B cell (primary cell): Measurements from ENCODE around the gene LRIT2. TPM values are rescaled to one million over a fixed set of nuclear protein-coding genes. Genes with fewer than 3 reads are reported as not detected.
A peak's percentile ranks its signal among the peaks of the same experiment; 100 is the strongest.

Experiments used
- ATAC-seq: fragments of 200-7000 bp; cut with Tn5 transposase; one replicate; pipeline ENCODE4 v1.10.0; 2021; ENCODE audit warnings: low read depth, mild to moderate bottlenecking, moderate number of reproducible peaks, moderate library complexity
- CTCF ChIA-PET: fragments of 350-600 bp; sonication (Branson Sonifier 250); formaldehyde crosslinking; loops from one replicate; lab custom pipeline; 2021; ENCODE audit warnings: antibody characterized with exemption, inconsistent platforms; lab: Charles Lee
- POLR2A ChIA-PET: fragments of 350-600 bp; sonication (Branson Sonifier 250); formaldehyde crosslinking; loops from one replicate; lab custom pipeline; 2021; ENCODE audit warnings: antibody characterized with exemption; lab: Charles Lee
- DNase-seq: peaks from one replicate; pipeline ENCODE4 v3.0.0; 2013
- H2AFZ ChIP-seq: 2 replicates; pipeline ENCODE4 v1.6.1; 2012; ENCODE audit warnings: mild to moderate bottlenecking, low read depth, low read length; ENCODE audit not compliant: insufficient read depth, poor library complexity, severe bottlenecking
- H3K27ac ChIP-seq, 2 donors: 1 replicate in 1 of 2; 2 replicates in 1 of 2; pipeline ENCODE4 v1.5.1; 2012 to 2013; ENCODE audit warnings: low read length in 2 of 2, mild to moderate bottlenecking in 2 of 2, moderate library complexity in 1 of 2
- H3K27me3 ChIP-seq, 4 experiments: fragments of 200-600 bp in 1 of 4; sonication (generic) in 1 of 4; replicated peaks in 1 of 4; 1 replicate in 2 of 4; 2 replicates in 2 of 4; pipeline versions ENCODE4 v1.6.1 to v1.7.0; 2013 to 2016; ENCODE audit warnings: low read length in 3 of 4, mild to moderate bottlenecking in 2 of 4, mixed read lengths in 1 of 4, moderate library complexity in 1 of 4; ENCODE audit not compliant: insufficient read depth in 4 of 4, control insufficient read depth in 3 of 4; ENCODE audit errors: control extremely low read depth in 1 of 4
- H3K36me3 ChIP-seq, 2 experiments: replicated peaks in 1 of 2; 1 replicate in 1 of 2; 2 replicates in 1 of 2; pipeline versions ENCODE4 v1.6.1 to v1.7.1; 2013; ENCODE audit warnings: low read length in 1 of 2; ENCODE audit not compliant: insufficient read depth in 2 of 2, control insufficient read depth in 1 of 2; ENCODE audit errors: control extremely low read depth in 1 of 2, extremely low read depth in 1 of 2
- H3K4me1 ChIP-seq, 2 donors: fragments of 200-600 bp in 1 of 2; sonication (generic) in 1 of 2; 1 replicate in 1 of 2; 2 replicates in 1 of 2; pipeline versions ENCODE4 v1.5.1 to v1.6.1; 2013 to 2017; ENCODE audit warnings: low read length in 2 of 2; ENCODE audit not compliant: control insufficient read depth in 2 of 2, insufficient read depth in 2 of 2
- H3K4me2 ChIP-seq: replicated peaks from 2 replicates; pipeline ENCODE3; 2012; ENCODE audit warnings: mild to moderate bottlenecking, low read depth, low read length; ENCODE audit not compliant: poor library complexity, severe bottlenecking
- H3K4me3 ChIP-seq, 5 experiments: fragments of 200-600 bp in 1 of 5; sonication (generic) in 1 of 5; 1 replicate in 3 of 5; 2 replicates in 2 of 5; pipeline versions ENCODE4 v1.5.1 to v1.7.0; 2011 to 2016; ENCODE audit warnings: low read length in 4 of 5, mild to moderate bottlenecking in 4 of 5, low read depth in 2 of 5, control low read depth in 1 of 5, moderate library complexity in 1 of 5; ENCODE audit not compliant: insufficient read depth in 1 of 5; ENCODE audit errors: control extremely low read depth in 1 of 5, extremely low read depth in 1 of 5
- H3K79me2 ChIP-seq: fragments of 200-600 bp; sonication (generic); one replicate; pipeline ENCODE4 v1.6.0; 2016; ENCODE audit warnings: low read length; ENCODE audit not compliant: control insufficient read depth, insufficient read depth
- H3K9ac ChIP-seq: fragments of 200-600 bp; sonication (generic); 2 replicates; pipeline ENCODE4 v1.6.1; 2017; ENCODE audit warnings: mild to moderate bottlenecking, low read length, moderate library complexity
- H3K9me3 ChIP-seq, 3 donors: one replicate each; pipeline versions ENCODE4 v1.6.1 to v1.7.1; 2013; ENCODE audit warnings: low read length in 2 of 3; ENCODE audit not compliant: control insufficient read depth in 2 of 3, insufficient read depth in 1 of 3; ENCODE audit errors: control extremely low read depth in 1 of 3
- H4K20me1 ChIP-seq: 2 replicates; pipeline ENCODE4 v1.6.0; 2012; ENCODE audit warnings: mild to moderate bottlenecking, low read length; ENCODE audit not compliant: insufficient read depth, control insufficient read depth, poor library complexity, severe bottlenecking
- H3K27ac Mint-ChIP-seq: one replicate; pipeline ENCODE4 v1.8.0; 2021; ENCODE audit warnings: mixed read lengths
- H3K27me3 Mint-ChIP-seq: one replicate; pipeline ENCODE4 v1.8.0; 2021; ENCODE audit warnings: mixed read lengths
- H3K4me1 Mint-ChIP-seq: one replicate; pipeline ENCODE4 v1.8.0; 2021; ENCODE audit warnings: mixed read lengths
- H3K4me3 Mint-ChIP-seq: one replicate; pipeline ENCODE4 v1.8.0; 2021; ENCODE audit warnings: mixed read lengths
- H3K9me3 Mint-ChIP-seq: one replicate; pipeline ENCODE4 v1.8.0; 2022; ENCODE audit warnings: mixed read lengths; ENCODE audit not compliant: insufficient read depth
- CTCF ChIP-seq: fragments of 200-600 bp; IDR thresholded peaks from one replicate; pipeline ENCODE4 v1.8.0; 2022; ENCODE audit warnings: antibody characterized with exemption, mild to moderate bottlenecking
- EZH2 ChIP-seq: IDR thresholded peaks from 2 replicates; pipeline ENCODE4 v1.6.1; 2012; ENCODE audit warnings: borderline replicate concordance, low read depth, mild to moderate bottlenecking, moderate library complexity, low read length; ENCODE audit not compliant: insufficient read depth, poor library complexity, severe bottlenecking
- WGBS: methylation state at CpG from one replicate; pipeline ENCODE4 v1.1.5; 2013; ENCODE audit warnings: missing lambda C conversion rate; ENCODE audit not compliant: insufficient coverage; 5-methylcytosine and 5-hydroxymethylcytosine counted together
- intact Hi-C: fragments of 100-400 bp; cut with micrococcal nuclease; formaldehyde crosslinking; loops from one replicate; pipeline ENCODE4 v1.10.0; 2022
- polyA plus RNA-seq: library from polyadenylated mRNA; depleted of rRNA; stranded (reverse); fragments of >200 nt; gene quantifications from 2 replicates; pipeline ENCODE4 v1.2.3, GENCODE V29; 2012
- total RNA-seq, 2 donors: library from RNA; stranded (reverse); fragments of 120-200 nt in 1 of 2; gene quantifications; 1 replicate in 1 of 2; 2 replicates in 1 of 2; pipeline versions ENCODE4 v1.2.3 to v1.2.4, GENCODE V29; 2013 to 2022

The LRIT2 gene
- total and polyA plus RNA-seq, 2 donors (not counting 1 experiment from before 2014, with no cell fraction given) = not detected

DNA sequence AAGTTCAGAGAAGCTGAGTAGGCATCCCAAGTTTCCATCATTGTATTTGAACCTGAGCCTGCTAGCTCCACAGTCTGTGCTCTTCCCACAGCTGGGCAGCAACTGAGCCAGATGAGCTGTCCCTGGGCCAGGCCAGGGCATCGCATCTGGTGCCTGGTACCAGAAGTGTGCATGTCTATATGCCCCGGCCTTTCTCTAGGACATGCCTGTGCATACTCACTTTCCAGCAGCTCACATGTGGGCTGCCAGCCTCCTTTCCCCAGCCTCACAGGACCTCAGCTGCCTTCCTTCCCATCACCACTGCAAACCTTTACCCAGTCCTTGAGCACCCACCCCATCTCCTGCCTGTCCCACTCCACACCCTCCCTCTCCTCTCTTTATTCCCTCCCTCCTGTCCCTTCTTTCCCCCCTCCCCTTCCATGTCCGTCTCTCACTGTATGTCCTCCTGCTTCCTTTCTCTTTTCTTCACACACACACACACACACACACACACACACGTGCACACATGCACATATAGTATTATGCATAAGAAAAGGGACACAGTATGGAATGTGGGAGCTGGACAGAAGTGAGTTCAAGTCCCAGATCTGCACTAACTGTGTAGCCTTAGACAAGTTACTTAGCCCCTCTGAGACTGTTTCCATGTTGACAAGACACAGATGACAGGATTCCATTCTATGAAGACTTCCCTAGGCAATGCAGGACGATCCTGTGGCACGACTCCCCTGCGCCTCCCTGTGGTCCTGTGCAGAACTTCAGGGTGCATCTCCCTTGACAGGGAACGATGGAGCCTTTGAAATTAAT is 20.1 kb downstream of the LRIT2 start:
- intact Hi-C loops = loop anchor here (1.0 kb wide), 1 partner anchor 57 kb away; no protein-coding TSS in a partner anchor
- Mint-ChIP-seq H3K4me1 (no peaks in the 10 kb centered on the region), H3K27ac (no peak overlapping the region), H3K9me3 (no peaks in the 10 kb centered on the region), H3K27me3 (peaks cover 30% of the 10 kb centered on the region), H3K4me3 (no peak overlapping the region)
- TF ChIP-seq CTCF (peak; percentile 77), EZH2 (no peak)
- H3K36me3 ChIP-seq = no peaks in the 10 kb centered on the region
- H4K20me1 ChIP-seq = no peaks in the 10 kb centered on the region
- H3K4me2 ChIP-seq = no peak overlapping the region
- no peaks in the 10 kb centered on the region for H3K4me1 ChIP-seq
- ChIA-PET POLR2A (no interaction called here), CTCF (interaction anchor here (0.8 to 5.6 kb wide), 8 partner anchors 9 to 331 kb away, joined by 3 to 72 read pairs (median 4); no protein-coding TSS in a partner anchor)
- no peak overlapping the region for H3K9ac ChIP-seq
- H3K27ac ChIP-seq = no peak overlapping the region
- H3K9me3 ChIP-seq = no peaks in the 10 kb centered on the region
- H2AFZ ChIP-seq = no peak overlapping the region
- peak; percentile 84 for ATAC-seq
- peak; percentile 67 for DNase-seq
- 50% methylated on average over 4 of the region's 8 CpGs for WGBS
- no peak overlapping the region for H3K4me3 ChIP-seq
- H3K27me3 ChIP-seq = peaks cover 0 to 4% (median 2%) of the 10 kb centered on the region in 4 experiments
- no peaks in the 10 kb centered on the region for H3K79me2 ChIP-seq

GRCh38 chr10:84204610-84205009 is 20.7 kb downstream of the LRIT2 start:
- DNase-seq (no peak), ATAC-seq (no peak)
- Mint-ChIP-seq H3K9me3 (no peaks in the 10 kb centered on the region), H3K4me1 (no peaks in the 10 kb centered on the region), H3K27ac (no peak overlapping the region), H3K27me3 (peaks cover 30% of the 10 kb centered on the region), H3K4me3 (no peak overlapping the region)
- H3K4me2 ChIP-seq = no peak overlapping the region
- H3K9ac ChIP-seq = no peak overlapping the region
- ChIA-PET CTCF (interaction anchor here (0.8 to 5.6 kb wide), 6 partner anchors 10 to 332 kb away, joined by 3 to 72 read pairs (median 4); no protein-coding TSS in a partner anchor), POLR2A (no interaction called here)
- H3K79me2 ChIP-seq = no peaks in the 10 kb centered on the region
- no peak overlapping the region for H3K27ac ChIP-seq
- intact Hi-C loops = loop anchor here (1.0 kb wide), 1 partner anchor 56 kb away; no protein-coding TSS in a partner anchor
- H3K4me1 ChIP-seq = no peaks in the 10 kb centered on the region
- no peaks in the 10 kb centered on the region for H4K20me1 ChIP-seq
- no peaks in the 10 kb centered on the region for H3K9me3 ChIP-seq
- TF ChIP-seq CTCF (no peak), EZH2 (no peak)
- H3K36me3 ChIP-seq = no peaks in the 10 kb centered on the region
- no peak overlapping the region for H3K4me3 ChIP-seq
- H2AFZ ChIP-seq = no peak overlapping the region
- H3K27me3 ChIP-seq = peaks cover 0 to 4% (median 2%) of the 10 kb centered on the region in 4 experiments
- WGBS = 76% methylated on average over 3 of the region's 4 CpGs
